Measurements from ENCODE around the gene ABCB1.
A peak's percentile ranks its signal among the peaks of the same experiment; 100 is the strongest.
"Not testable (repeated sequence)": the region's sequence is repeated elsewhere in the genome, so short reads cannot be mapped to it uniquely, and the experiment has no call there.

ABCB1 gene

DNA sequence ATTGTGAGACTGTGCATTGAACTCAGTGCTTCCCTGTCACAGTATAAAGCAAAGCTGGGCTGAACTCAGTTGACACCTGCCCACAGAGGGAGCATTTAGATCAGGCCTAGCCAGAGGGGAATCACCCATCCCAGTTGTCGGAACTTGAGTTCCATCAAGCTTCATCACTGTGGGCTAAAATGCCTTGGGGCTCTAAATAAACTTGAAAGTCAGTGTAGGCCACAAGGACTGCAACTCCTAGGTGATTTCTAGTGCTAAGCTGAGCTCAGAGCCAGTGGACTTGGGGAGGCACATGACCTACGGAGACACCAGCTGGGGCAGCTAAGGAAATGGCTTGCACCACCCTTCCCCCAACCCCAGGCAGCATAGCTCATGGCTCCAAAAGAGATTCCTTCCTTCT lies 117.6 kb downstream of the ABCB1 start:
- Histone ChIP-seq H3K4me3 (ENCODE audit: low read length) (no peak overlapping the region), H3K4me2 (ENCODE audit: low read length) (no peak overlapping the region), H3K4me1 (ENCODE audit: control insufficient read depth, insufficient read depth, low read length) (no peaks in the 10 kb centered on the region), H3K9ac (ENCODE audit: low read depth, low read length) (no peak overlapping the region), H3K9me3 (replicated peaks; ENCODE audit: low read length) (no peaks in the 10 kb centered on the region), H3K36me3 (ENCODE audit: insufficient read depth, low read length) (no peaks in the 10 kb centered on the region), H3K27me3 (ENCODE audit: control insufficient read depth, insufficient read depth, low read length) (no peaks in the 10 kb centered on the region)

DNA sequence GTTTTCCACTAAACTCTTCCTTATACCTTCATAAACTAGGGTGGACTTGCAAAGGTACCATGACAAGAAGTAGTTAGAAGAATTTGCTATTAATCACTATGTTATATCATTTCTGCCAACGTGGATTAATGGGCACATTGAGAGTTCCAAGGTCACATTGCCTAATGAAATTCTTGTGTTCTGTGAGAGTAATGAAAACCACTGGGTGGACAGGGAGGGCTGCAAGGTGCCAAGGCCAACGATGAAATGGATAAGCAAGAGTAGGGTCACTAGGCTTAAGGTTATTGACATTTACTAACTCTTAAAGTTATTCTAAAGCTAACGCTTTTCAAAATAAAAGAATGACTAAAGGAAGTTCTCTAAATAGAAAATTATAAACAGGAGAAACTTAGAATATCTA lies 118.6 kb downstream of the ABCB1 start:
- Histone ChIP-seq H3K27me3 (ENCODE audit: control insufficient read depth, insufficient read depth, low read length) (no peaks in the 10 kb centered on the region), H3K36me3 (ENCODE audit: insufficient read depth, low read length) (no peaks in the 10 kb centered on the region), H3K4me3 (ENCODE audit: low read length) (no peak overlapping the region), H3K9me3 (replicated peaks; ENCODE audit: low read length) (no peaks in the 10 kb centered on the region), H3K4me2 (ENCODE audit: low read length) (no peak overlapping the region), H3K9ac (ENCODE audit: low read depth, low read length) (no peak overlapping the region), H3K4me1 (ENCODE audit: control insufficient read depth, insufficient read depth, low read length) (no peaks in the 10 kb centered on the region)

DNA sequence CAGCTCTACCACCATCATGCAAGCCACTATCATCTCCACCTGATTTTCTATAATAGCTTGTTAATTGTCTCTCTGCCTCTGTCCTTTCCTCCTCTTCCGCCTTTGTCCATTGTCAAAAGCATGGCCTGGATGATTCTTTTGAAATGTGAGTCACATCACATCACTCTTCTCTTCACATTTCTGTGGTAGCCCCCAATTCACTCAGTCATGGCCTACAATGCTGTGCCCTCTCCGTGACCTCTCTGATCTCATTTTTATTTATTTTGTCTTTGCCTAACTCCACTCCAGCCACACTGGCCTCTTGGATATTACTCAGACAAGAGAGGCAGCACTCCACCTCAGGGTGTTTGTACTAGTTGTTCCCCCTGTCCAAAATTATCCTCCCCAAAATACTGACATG lies 120.3 kb downstream of the ABCB1 start:
- no peak overlapping the region for H3K9ac ChIP-seq (ENCODE audit: low read depth, low read length)
- no peaks in the 10 kb centered on the region for H3K36me3 ChIP-seq (ENCODE audit: insufficient read depth, low read length)
- peaks cover 13% of the 10 kb centered on the region for H3K27me3 ChIP-seq (ENCODE audit: control insufficient read depth, insufficient read depth, low read length)
- no peak overlapping the region for H3K4me3 ChIP-seq (ENCODE audit: low read length)
- H3K4me1 ChIP-seq (ENCODE audit: control insufficient read depth, insufficient read depth, low read length): peaks cover under 1% of the 10 kb centered on the region
- no peaks in the 10 kb centered on the region for H3K9me3 ChIP-seq (replicated peaks; ENCODE audit: low read length)
- H3K4me2 ChIP-seq (ENCODE audit: low read length): no peak overlapping the region

DNA sequence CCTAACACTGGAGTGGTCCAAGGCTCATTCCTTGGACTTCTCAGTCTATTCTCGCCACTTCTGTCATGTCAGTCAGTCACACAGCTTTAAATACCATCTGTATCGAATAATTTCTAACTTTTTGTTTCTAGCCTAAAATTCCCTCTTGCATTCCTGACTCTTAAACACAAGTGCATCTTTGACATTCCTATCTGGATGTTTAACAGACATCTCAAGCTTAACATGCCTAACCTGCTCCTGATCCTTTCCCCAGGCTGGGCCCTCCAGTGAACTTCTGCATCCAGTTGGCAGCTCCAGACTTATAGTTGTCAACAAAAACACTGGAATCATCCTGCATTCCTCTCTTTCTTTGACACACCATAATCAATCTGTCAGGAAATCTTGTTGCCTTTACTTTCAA lies 120.7 kb downstream of the ABCB1 start:
- Histone ChIP-seq H3K4me3 (ENCODE audit: low read length) (no peak overlapping the region), H3K4me2 (ENCODE audit: low read length) (no peak overlapping the region)

DNA sequence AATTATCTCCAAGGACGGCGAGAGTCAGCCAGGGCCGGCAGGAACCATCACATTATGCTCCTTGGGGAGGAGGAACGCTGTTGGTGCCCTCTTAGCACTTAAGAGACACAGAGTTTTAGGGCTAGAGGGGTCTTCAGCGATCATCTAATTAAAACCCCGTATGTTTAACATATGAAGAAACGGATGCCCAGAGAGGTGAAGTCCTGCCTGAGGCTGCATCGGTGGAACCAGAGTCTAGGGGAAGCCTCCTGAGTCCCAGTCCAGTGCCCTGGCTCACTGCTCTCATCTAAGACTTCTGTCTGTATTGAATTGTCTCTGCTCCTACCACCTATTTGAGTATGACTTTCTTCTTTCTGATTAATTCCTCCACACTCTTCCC lies 124.5 kb downstream of the ABCB1 start:
- Histone ChIP-seq H3K4me1 (ENCODE audit: control insufficient read depth, insufficient read depth, low read length) (peaks cover 6% of the 10 kb centered on the region), H3K9me3 (replicated peaks; ENCODE audit: low read length) (no peaks in the 10 kb centered on the region), H3K4me3 (ENCODE audit: low read length) (peak overlapping the region; percentile 62), H3K9ac (ENCODE audit: low read depth, low read length) (no peak overlapping the region), H3K27me3 (ENCODE audit: control insufficient read depth, insufficient read depth, low read length) (peaks cover 38% of the 10 kb centered on the region), H3K36me3 (ENCODE audit: insufficient read depth, low read length) (no peaks in the 10 kb centered on the region), H3K4me2 (ENCODE audit: low read length) (peak overlapping the region; percentile 77)

More for the DNA sequence above, 120.7 kb downstream of the ABCB1 start:
- Histone ChIP-seq H3K27me3 (ENCODE audit: control insufficient read depth, insufficient read depth, low read length) (peaks cover 17% of the 10 kb centered on the region), H3K4me1 (ENCODE audit: control insufficient read depth, insufficient read depth, low read length) (peaks cover 5% of the 10 kb centered on the region), H3K9ac (ENCODE audit: low read depth, low read length) (no peak overlapping the region), H3K9me3 (replicated peaks; ENCODE audit: low read length) (no peaks in the 10 kb centered on the region), H3K36me3 (ENCODE audit: insufficient read depth, low read length) (no peaks in the 10 kb centered on the region)

DNA sequence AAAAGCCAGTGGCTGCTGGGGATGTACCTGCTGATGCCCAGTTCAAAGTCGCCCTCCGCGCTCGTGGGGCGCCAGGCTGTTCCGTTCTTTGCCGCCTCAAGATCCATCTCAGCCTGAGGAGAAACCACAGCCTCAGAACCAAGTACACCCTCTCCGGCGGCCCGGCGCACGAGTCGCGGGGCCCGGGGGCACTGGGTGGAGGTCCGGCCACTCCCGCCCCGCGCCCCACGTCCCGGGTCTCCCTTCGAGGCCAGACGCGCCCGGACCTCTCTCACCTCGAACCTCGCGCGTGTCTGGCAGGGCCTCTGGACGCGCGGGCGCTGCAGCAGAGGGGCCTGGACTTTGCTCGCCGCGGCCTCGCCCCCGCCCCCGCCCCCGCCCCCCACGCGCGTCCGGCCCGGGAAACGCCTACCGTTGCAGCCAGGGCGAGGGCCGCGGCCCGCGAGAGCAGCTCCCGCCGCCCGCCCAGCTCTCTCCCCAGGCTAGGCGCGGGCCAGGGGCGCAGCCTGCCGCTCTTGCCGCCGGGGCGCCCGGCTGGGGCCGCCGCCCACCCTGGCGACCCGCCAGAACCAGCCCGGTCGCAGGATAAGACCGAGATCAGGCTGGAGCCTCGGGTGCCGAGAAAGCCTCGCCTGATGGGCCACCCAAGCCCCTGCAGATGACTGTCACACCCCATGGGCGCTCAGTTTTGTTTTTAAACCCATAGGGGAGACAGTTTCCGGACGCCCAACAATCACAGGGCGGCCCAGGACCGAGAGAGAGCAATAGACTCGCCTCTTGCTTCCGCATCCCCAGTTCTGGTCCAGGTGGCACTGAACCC lies 125.1 kb downstream of the ABCB1 start, which contains the start of gene ABCB4:
TSS of gene ABCB4 (minus strand) at position 322 of the 820 bp plus-strand sequence. CDS start at position 107, 215 bp downstream.
- Histone ChIP-seq H3K4me3 (ENCODE audit: low read length) (peak within 1 kb of the TSS; percentile 62), H3K9ac (ENCODE audit: low read depth, low read length) (no peak within 1 kb of the TSS), H3K9me3 (replicated peaks; ENCODE audit: low read length) (no peaks in the 10 kb centered on the region), H3K27me3 (ENCODE audit: control insufficient read depth, insufficient read depth, low read length) (peaks cover 38% of the 10 kb centered on the region), H3K4me1 (ENCODE audit: control insufficient read depth, insufficient read depth, low read length) (peaks cover 6% of the 10 kb centered on the region), H3K36me3 (ENCODE audit: insufficient read depth, low read length) (no peaks in the 10 kb centered on the region), H3K4me2 (ENCODE audit: low read length) (peak within 1 kb of the TSS; percentile 77)

DNA sequence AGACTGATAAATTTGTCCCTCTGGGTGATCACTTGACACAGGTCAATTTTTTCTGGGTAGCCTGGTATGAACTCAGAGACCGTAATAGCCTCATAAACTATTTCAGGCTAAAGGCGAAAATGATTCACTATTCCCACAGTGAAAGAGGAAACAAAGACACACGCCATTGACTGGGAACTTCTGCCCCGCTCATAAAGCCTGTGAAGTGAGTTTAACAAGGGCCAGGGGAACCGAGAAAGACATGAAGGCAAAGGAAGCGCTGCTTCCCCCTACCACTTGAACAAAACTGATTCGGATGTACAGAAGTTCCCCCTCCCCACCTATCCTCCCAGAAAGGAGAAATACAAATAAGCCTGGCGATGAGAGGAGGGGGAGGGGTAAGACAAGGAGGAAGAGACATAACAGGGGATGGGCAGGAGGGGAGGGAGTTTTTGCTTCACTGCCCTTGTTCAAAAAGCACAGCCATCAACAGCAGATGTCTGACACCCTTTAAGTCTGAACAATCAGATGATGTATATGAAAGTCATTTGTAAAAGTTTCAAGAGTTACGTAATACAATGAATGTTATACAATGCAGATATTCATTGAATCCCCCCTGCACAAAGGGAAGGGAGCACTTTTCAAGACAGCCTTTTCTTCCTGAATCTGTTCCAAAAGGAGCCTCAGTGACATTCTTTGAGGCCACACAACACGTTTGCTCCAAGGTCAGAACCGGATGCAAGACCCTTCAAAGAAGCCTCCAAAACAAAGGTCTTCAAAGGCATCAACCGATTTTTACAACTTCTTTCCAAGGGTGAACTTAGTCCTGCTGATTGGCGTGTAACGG lies 125.9 kb downstream of the ABCB1 start:
- H3K9me3 ChIP-seq (replicated peaks; ENCODE audit: low read length): no peaks in the 10 kb centered on the region
- H3K36me3 ChIP-seq (ENCODE audit: insufficient read depth, low read length): no peaks in the 10 kb centered on the region
- peak overlapping the region; percentile 62 for H3K4me3 ChIP-seq (ENCODE audit: low read length)
- H3K27me3 ChIP-seq (ENCODE audit: control insufficient read depth, insufficient read depth, low read length): peaks cover 38% of the 10 kb centered on the region
- H3K9ac ChIP-seq (ENCODE audit: low read depth, low read length): no peak overlapping the region
- H3K4me1 ChIP-seq (ENCODE audit: control insufficient read depth, insufficient read depth, low read length): peaks cover 6% of the 10 kb centered on the region
- H3K4me2 ChIP-seq (ENCODE audit: low read length): peak overlapping the region; percentile 77

DNA sequence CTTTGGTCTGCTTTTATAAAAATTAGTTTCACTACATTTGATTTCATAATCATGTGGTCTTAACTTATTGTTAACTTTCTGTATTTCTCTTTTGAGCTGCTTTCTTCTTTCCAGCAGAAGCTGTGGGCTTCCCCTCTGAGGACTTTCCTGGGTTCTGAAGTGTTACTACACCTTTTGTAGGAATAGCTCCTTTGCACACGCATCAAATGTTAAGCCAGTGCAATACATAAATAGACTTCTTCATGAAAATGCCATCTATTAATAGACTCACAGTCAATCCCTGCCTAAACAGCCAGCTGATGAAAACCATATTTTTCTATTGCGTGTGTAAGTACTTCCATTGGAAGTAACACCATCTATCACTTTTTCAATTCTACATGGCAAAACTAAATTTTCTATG lies 126.7 kb downstream of the ABCB1 start:
- Histone ChIP-seq H3K4me1 (ENCODE audit: control insufficient read depth, insufficient read depth, low read length) (peaks cover 6% of the 10 kb centered on the region), H3K9me3 (replicated peaks; ENCODE audit: low read length) (no peaks in the 10 kb centered on the region), H3K4me2 (ENCODE audit: low read length) (no peak overlapping the region), H3K4me3 (ENCODE audit: low read length) (no peak overlapping the region), H3K9ac (ENCODE audit: low read depth, low read length) (no peak overlapping the region), H3K27me3 (ENCODE audit: control insufficient read depth, insufficient read depth, low read length) (peaks cover 38% of the 10 kb centered on the region), H3K36me3 (ENCODE audit: insufficient read depth, low read length) (no peaks in the 10 kb centered on the region)

DNA sequence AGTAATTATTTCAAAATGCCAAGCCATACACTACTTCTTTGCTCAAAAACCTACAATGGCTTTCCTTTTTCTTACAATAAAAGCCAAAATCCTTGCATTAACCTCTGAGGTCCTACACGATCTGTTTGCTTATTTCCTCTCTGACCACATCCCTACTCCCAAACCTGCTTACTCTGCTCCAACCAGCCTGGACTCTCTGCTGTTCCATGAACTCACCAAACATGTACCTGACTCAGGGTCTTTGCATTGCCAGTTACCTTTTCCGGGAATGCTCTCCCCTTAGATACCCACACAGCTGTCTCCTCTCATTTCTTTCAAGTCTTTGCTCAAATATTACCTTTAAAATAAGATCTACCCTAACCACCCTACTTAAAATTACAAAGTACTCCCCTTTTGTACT lies 127.5 kb downstream of the ABCB1 start:
- Histone ChIP-seq H3K9me3 (replicated peaks; ENCODE audit: low read length) (no peaks in the 10 kb centered on the region), H3K4me3 (ENCODE audit: low read length) (no peak overlapping the region), H3K4me2 (ENCODE audit: low read length) (no peak overlapping the region), H3K9ac (ENCODE audit: low read depth, low read length) (no peak overlapping the region), H3K27me3 (ENCODE audit: control insufficient read depth, insufficient read depth, low read length) (peaks cover 38% of the 10 kb centered on the region), H3K4me1 (ENCODE audit: control insufficient read depth, insufficient read depth, low read length) (peaks cover 6% of the 10 kb centered on the region), H3K36me3 (ENCODE audit: insufficient read depth, low read length) (no peaks in the 10 kb centered on the region)

DNA sequence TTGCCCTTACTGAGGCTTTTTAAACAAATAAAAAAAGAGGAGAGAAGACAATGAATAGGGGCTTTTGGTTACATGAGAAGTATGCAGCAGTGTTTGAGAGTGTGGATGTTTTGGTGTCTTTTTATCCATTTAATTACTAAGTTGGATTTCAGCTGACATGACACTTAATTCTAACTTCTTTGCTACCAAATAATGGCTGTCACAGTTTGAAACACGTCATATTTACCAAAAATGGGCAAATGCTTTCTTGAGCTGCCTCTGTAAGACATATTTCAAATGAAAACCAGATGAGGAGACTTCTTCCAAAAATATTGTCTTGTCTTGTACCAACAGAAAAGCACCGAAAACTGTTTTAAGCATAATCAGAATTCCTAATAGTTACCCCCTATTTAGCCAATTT lies 129.2 kb downstream of the ABCB1 start:
- Histone ChIP-seq H3K4me3 (ENCODE audit: low read length) (no peak overlapping the region), H3K4me1 (ENCODE audit: control insufficient read depth, insufficient read depth, low read length) (peaks cover 6% of the 10 kb centered on the region), H3K4me2 (ENCODE audit: low read length) (no peak overlapping the region), H3K27me3 (ENCODE audit: control insufficient read depth, insufficient read depth, low read length) (peaks cover 32% of the 10 kb centered on the region), H3K9ac (ENCODE audit: low read depth, low read length) (no peak overlapping the region), H3K36me3 (ENCODE audit: insufficient read depth, low read length) (no peaks in the 10 kb centered on the region), H3K9me3 (replicated peaks; ENCODE audit: low read length) (no peaks in the 10 kb centered on the region)

DNA sequence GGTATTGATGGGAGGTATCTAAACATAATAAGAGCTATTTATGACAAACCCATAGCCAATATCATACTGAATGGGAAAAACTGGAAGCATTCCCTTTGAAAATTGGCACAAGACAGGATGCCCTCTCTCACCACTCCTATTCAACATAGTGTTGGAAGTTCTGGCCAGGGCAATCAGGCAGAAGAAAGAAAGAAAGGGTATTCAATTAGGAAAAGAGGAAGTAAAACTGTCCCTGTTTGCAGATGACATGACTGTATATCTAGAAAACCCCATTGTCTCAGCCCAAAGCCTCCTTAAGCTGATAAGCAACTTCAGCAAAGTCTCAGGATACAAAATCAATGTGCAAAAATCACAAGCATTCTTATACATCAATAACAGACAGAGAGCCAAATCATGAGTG lies 131.5 kb downstream of the ABCB1 start:
- peaks cover 14% of the 10 kb centered on the region for H3K27me3 ChIP-seq (ENCODE audit: control insufficient read depth, insufficient read depth, low read length)
- not testable (repeated sequence) for H3K36me3 ChIP-seq (ENCODE audit: insufficient read depth, low read length); H3K4me2 ChIP-seq (ENCODE audit: low read length); H3K4me3 ChIP-seq (ENCODE audit: low read length); H3K9ac ChIP-seq (ENCODE audit: low read depth, low read length); H3K4me1 ChIP-seq (ENCODE audit: control insufficient read depth, insufficient read depth, low read length); H3K9me3 ChIP-seq (replicated peaks; ENCODE audit: low read length)

Data from skeletal muscle satellite cell (primary cell).